ENCODE results near the gene ARHGAP19.
"Not testable (repeated sequence)": the region's sequence is repeated elsewhere in the genome, so short reads cannot be mapped to it uniquely, and the experiment has no call there.

The ARHGAP19 gene

GRCh38 chr10:97280783-97281182 lies 11.7 kb downstream of the ARHGAP19 start:
- no peak for DNase-seq (ENCODE audit: low spot score)

GRCh38 chr10:97279121-97279815 lies 13.2 kb downstream of the ARHGAP19 start:
- no peak for DNase-seq (ENCODE audit: low spot score)

DNA sequence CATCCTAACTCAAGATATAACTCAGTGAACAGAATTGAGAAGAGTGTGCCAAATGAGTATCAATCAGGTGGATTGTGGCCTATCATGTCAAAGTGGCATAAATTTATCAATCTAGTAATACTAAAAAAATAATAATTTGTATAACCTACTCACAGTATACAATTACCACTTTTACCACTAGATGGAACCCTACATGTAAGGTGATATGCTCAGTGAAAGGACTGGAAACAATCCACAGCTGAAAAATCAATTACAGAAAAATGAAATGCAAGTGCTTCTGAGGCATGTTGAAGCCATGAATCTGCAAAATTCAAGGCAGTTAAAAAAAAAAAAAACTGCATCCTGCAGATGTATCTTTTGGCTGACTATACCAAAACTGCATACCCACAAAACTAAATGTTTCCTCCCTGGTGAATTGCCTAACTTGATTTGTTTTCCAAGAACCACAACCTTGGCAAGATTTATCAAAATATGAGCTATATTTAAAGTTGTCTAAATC lies 13.9 kb downstream of the ARHGAP19 start:
- DNase-seq (ENCODE audit: low spot score), result peak; percentile 59

DNA sequence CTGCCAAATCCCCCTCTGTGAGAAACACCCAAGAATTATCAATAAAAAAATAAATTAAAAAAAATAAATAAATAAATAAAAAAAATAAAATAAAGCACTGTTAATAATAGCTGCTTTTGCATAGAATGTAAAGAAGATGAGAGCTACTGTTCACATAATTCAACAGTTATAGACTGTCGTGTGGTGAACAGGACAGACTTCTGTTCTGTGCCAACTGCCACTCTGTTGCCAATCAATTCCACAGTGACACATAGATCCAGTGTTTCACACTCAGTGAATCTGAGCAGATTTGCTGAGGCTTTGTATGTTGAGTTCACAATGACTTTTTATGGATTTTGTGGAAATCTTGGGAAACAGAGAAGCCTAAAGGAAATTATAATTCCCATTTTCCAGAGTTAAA lies 14.9 kb downstream of the ARHGAP19 start:
- no peak for DNase-seq (ENCODE audit: low spot score)

GRCh38 chr10:97274828-97275227 lies 17.6 kb downstream of the ARHGAP19 start:
- DNase-seq (ENCODE audit: low spot score), result no peak

- DNase-seq (ENCODE audit: low spot score), result no peak
These were observed 18.7 kb downstream of the ARHGAP19 start for GRCh38 chr10:97273700-97274099.

- DNase-seq (ENCODE audit: low spot score), result no peak
These were observed 21.8 kb downstream of the ARHGAP19 start for GRCh38 chr10:97270523-97271154.

DNA sequence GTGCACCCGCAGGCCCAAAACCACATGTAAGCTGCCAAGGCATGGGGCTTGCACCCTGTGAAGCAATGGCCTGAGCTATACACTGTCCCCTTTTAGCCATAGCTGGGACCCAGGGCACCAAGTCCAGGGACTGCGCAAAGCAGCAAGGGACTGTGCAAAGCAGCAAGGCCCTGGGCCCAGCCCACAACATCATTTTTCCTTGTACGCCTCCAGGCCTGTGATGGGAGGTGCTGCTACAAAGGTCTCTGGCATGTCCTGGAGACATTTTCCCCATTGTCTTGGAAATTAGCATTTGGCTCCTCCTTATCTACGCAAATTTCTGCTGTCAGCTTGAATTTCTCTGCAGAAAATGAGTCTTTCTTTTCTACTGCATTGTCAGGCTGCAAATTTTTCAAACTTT lies 24.8 kb downstream of the ARHGAP19 start:
- DNase-seq (ENCODE audit: low spot score), result no peak

- DNase-seq (ENCODE audit: low spot score), result not testable (repeated sequence)
These were observed 27.3 kb downstream of the ARHGAP19 start for GRCh38 chr10:97265095-97265494.

GRCh38 chr10:97263971-97264370 lies 28.5 kb downstream of the ARHGAP19 start:
- no peak for DNase-seq (ENCODE audit: low spot score)

- no peak for DNase-seq (ENCODE audit: low spot score)
These were observed 30.8 kb downstream of the ARHGAP19 start for GRCh38 chr10:97261656-97262055.

GRCh38 chr10:97261183-97261582 lies 31.3 kb downstream of the ARHGAP19 start:
- DNase-seq (ENCODE audit: low spot score), result no peak

- DNase-seq (ENCODE audit: low spot score), result no peak
These were observed 33.3 kb downstream of the ARHGAP19 start for GRCh38 chr10:97259119-97259518.

DNA sequence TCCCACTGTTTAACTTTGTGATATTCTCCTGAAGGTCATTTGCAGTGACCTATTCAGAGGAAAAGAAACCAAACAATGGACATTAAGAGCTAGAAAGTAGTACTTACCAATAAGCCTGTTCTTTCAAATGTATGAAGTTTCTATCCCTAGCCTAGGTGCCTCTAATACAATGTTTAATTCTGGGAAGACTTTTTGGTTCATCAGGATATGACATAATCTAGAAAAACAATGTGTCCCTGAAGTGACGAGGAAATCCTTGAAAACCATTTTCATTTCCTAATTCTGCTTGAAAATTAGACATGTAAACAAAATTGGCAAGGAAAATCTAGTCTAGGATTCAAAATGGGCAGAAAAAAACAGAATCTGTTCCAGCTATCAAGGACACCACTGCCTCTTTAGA lies 36.1 kb downstream of the ARHGAP19 start:
- DNase-seq (ENCODE audit: low spot score), result no peak

DNA sequence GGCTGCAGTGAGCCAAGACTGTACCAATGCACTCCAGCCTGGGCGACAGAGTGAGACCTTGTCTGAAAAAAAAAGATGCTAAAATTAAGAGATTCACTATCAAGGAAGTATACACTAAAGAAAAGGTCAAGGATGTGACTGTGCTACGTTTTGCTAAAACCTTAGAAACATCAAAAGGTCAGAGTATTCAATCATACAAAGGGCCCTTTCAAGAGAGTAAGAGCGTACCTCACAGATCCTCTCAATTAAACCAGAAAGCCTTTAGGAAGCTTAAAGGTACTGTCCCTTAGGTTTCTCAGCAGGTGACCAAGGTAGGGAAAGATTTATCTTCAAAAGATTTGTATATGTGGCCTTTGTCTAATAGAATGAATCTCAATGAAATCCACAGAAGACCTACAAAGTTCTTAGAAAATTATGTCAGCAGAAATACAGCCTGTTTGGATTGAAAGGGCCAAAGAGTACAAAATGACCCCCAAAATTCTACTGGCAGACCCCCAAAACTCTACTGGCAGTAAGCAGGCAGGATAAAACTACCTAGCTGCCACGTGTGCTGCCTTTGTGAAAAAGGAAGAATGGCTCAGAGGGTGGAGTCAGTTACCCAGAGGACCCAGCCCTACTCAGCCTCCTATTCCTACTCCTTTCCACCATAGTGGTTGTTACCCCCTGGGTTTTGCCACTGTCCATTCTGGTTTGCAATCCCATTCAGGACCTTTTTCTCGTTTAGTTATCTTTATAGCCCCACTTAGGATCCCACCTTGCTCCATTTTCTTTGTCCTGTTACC lies 36.7 kb downstream of the ARHGAP19 start:
- DNase-seq (ENCODE audit: low spot score), result no peak

DNA sequence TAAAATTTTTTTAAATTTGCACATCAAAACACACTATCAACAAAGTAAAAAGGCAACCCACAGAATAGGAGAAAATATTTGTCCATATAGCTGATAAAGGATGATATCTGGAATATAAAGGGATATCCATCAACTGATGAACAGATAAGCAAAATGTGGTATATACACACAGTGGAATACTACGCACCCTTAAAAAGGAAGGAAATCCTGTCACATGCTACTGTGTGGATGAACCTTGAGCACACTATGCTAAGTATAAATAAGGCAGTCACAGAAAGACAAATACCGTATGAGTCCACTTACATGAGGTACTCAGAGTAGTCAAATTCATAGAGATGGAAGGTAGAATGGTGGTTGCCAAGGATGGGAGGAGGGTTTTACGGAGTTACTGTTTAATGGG lies 37.7 kb downstream of the ARHGAP19 start:
- no peak for DNase-seq (ENCODE audit: low spot score)

GRCh38 chr10:97250952-97251351 lies 41.5 kb downstream of the ARHGAP19 start:
- no peak for DNase-seq (ENCODE audit: low spot score)

DNA sequence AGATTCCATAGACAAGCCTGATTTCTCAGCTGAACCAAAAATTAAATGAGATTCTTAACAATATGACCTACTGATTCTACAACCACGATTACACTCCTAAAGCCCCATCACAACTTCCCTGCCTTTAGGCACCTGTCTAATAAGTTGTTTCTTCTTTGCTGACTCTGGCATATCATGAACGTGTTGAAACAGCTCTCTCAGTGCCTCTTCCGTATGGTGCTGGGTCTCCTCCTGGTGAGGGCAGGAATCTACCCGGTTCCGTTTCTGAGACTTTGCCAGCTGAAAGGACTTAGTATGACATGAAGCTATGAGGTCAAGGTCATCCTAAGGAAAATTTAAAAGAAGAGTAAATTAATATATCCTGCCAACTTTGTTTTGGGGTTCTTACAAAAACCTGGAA lies 48.6 kb downstream of the ARHGAP19 start:
- no peak for DNase-seq (ENCODE audit: low spot score)

DNA sequence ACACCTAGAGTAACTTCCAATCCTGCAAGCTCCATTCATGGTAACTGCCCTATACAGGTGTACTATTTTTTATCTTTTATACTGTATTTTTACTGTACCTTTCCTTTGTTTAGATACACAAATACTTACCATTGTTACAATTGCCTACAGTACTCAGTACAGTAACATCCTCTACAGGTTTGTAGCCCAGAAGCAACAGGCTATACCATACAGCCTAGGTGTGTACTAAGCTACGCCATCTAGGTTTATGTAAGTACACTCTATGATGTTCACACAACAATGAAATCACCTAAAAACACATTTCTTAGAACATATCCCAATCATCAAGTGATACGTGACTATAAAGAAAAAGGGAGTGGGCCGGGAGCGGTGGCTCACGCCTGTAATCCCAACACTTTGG lies 53.6 kb downstream of the ARHGAP19 start:
- DNase-seq (ENCODE audit: low spot score), result no peak

DNA sequence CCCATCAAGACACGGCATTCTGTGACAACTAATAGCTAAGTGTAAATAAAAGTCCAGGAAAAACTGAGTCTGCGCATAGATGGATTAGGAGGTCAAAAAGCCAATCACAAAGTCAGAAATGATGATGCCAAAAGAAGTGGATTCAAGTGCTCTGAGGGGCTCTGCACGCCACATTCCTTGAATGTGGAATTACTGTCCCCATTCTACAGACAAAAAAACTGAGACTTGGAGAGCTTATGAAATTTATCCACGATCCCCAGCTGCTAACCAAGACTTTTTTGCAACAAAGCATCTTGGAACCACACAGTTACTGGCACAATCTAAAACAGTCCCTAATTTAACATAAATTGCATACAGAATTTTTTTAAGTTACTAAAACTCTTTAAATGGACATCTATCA lies 57.1 kb downstream of the ARHGAP19 start:
- no peak for DNase-seq (ENCODE audit: low spot score)

DNA sequence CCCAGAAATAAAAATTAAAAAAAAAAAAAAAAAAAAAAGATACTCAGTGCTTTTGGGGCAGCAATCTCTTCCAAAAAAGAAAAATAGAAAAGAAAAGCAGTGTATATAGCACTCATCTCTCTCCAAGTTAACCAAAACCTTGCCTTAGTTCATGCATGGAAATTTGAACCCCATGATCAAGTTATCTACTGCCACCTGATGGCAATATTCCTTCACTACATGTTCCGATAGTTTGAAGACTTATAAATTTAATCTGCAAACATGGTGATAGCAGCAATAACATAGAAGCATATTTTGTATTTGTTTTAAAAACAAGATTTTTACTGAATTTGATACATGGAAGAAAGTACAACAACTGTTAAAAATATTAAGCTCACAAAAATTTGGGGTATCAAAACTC lies 58.0 kb downstream of the ARHGAP19 start:
- peak; percentile 16 for DNase-seq (ENCODE audit: low spot score)

- DNase-seq (ENCODE audit: low spot score), result no peak
These were observed 62.3 kb downstream of the ARHGAP19 start for GRCh38 chr10:97230146-97230545.
